ENCODE data around the gene INHBB. TPM values are rescaled to one million over a fixed set of nuclear protein-coding genes. Genes with fewer than 3 reads are reported as not detected.

Gene INHBB
- total RNA-seq, 2 experiments from 2014 or later: not detected

- peaks cover 35 to 56% of the 10 kb centered on the region in 2 experiments for H3K27me3 ChIP-seq (ENCODE audit: control insufficient read depth in 1 of 2, insufficient read depth in 2 of 2, low read length in 2 of 2)
- no peaks in the 10 kb centered on the region for H3K9me3 Mint-ChIP-seq
- H3K36me3 ChIP-seq (ENCODE audit: insufficient read depth, low read length): no peaks in the 10 kb centered on the region
- no peaks in the 10 kb centered on the region for H3K36me3 Mint-ChIP-seq (ENCODE audit: low read depth)
- intact Hi-C loops (cut with DNase I, micrococcal nuclease): loop anchor here in 1 of 2 experiments (5.0 kb wide), 1 partner anchor 335 kb away; no protein-coding TSS in a partner anchor
- no peak overlapping the region for H3K27ac Mint-ChIP-seq
- H3K27ac ChIP-seq (ENCODE audit: low read depth in 1 of 2, low read length in 2 of 2): no peak overlapping the region
- H3K4me1 Mint-ChIP-seq (ENCODE audit: low read depth): peaks cover 19% of the 10 kb centered on the region
- H3K27me3 Mint-ChIP-seq: peaks cover 61% of the 10 kb centered on the region
- H3K4me1 ChIP-seq (ENCODE audit: insufficient read depth, low read length): peaks cover 35% of the 10 kb centered on the region
- TF ChIP-seq CTCF (IDR thresholded peaks at IDR 0.05): no peak
- no peak for ATAC-seq (ENCODE audit: poor library complexity)
- peak overlapping the region; percentile 85 for H3K4me3 Mint-ChIP-seq
- ChIA-PET CTCF (interaction anchor here (0.6 kb wide), 1 partner anchor 1549 kb away, joined by 3 read pairs; no protein-coding TSS in a partner anchor), POLR2A (no interaction called here)
- DNase-seq: no peak
- peaks cover 0 to 11% of the 10 kb centered on the region in 2 experiments for H3K9me3 ChIP-seq (ENCODE audit: control insufficient read depth in 1 of 2, insufficient read depth in 1 of 2, low read length in 2 of 2)
- no peak overlapping the region for H3K4me3 ChIP-seq (ENCODE audit: low read length)
Observed at GRCh38 chr2:120347396-120348060, 1.6 kb downstream of the INHBB start.

- H3K36me3 Mint-ChIP-seq (ENCODE audit: low read depth): no peaks in the 10 kb centered on the region
- no peak for ATAC-seq (ENCODE audit: poor library complexity)
- no peak for DNase-seq
- Histone ChIP-seq H3K9me3 (ENCODE audit: control insufficient read depth in 1 of 2, insufficient read depth in 1 of 2, low read length in 2 of 2) (peaks cover 0 to 8% of the 10 kb centered on the region in 2 experiments), H3K27ac (ENCODE audit: low read depth in 1 of 2, low read length in 2 of 2) (no peak overlapping the region), H3K27me3 (ENCODE audit: control insufficient read depth in 1 of 2, insufficient read depth in 2 of 2, low read length in 2 of 2) (peaks cover 28 to 49% of the 10 kb centered on the region in 2 experiments), H3K4me1 (ENCODE audit: insufficient read depth, low read length) (peaks cover 30% of the 10 kb centered on the region), H3K36me3 (ENCODE audit: insufficient read depth, low read length) (no peaks in the 10 kb centered on the region), H3K4me3 (ENCODE audit: low read length) (no peak overlapping the region)
- no peaks in the 10 kb centered on the region for H3K9me3 Mint-ChIP-seq
- ChIA-PET POLR2A (no interaction called here), CTCF (interaction anchor here (0.7 kb wide), 1 partner anchor 711 kb away, joined by 3 read pairs; no protein-coding TSS in a partner anchor)
- H3K27ac Mint-ChIP-seq: no peak overlapping the region
- TF ChIP-seq CTCF (IDR thresholded peaks at IDR 0.05): no peak
- peak overlapping the region; percentile 69 for H3K4me3 Mint-ChIP-seq
- peaks cover 54% of the 10 kb centered on the region for H3K27me3 Mint-ChIP-seq
- intact Hi-C loops (cut with DNase I, micrococcal nuclease): loop anchor here in 1 of 2 experiments (5.0 kb wide), 1 partner anchor 334 kb away; no protein-coding TSS in a partner anchor
- peaks cover 13% of the 10 kb centered on the region for H3K4me1 Mint-ChIP-seq (ENCODE audit: low read depth)
Observed at GRCh38 chr2:120348134-120348736, 2.3 kb downstream of the INHBB start.

- ATAC-seq (ENCODE audit: poor library complexity): no peak
- peaks cover 48% of the 10 kb centered on the region for H3K27me3 Mint-ChIP-seq
- no peaks in the 10 kb centered on the region for H3K36me3 Mint-ChIP-seq (ENCODE audit: low read depth)
- Histone ChIP-seq H3K36me3 (ENCODE audit: insufficient read depth, low read length) (no peaks in the 10 kb centered on the region), H3K27ac (ENCODE audit: low read depth in 1 of 2, low read length in 2 of 2) (no peak overlapping the region), H3K9me3 (ENCODE audit: control insufficient read depth in 1 of 2, insufficient read depth in 1 of 2, low read length in 2 of 2) (peaks cover 0 to 8% of the 10 kb centered on the region in 2 experiments), H3K4me3 (ENCODE audit: low read length) (no peak overlapping the region), H3K27me3 (ENCODE audit: control insufficient read depth in 1 of 2, insufficient read depth in 2 of 2, low read length in 2 of 2) (peaks cover 22 to 42% of the 10 kb centered on the region in 2 experiments), H3K4me1 (ENCODE audit: insufficient read depth, low read length) (peaks cover 24% of the 10 kb centered on the region)
- POLR2A ChIA-PET: no interaction called here
- H3K9me3 Mint-ChIP-seq: no peaks in the 10 kb centered on the region
- no peak for TF ChIP-seq CTCF (IDR thresholded peaks at IDR 0.05)
- H3K4me3 Mint-ChIP-seq: peak overlapping the region; percentile 69
- H3K27ac Mint-ChIP-seq: no peak overlapping the region
- no peak for DNase-seq
- intact Hi-C loops (cut with DNase I, micrococcal nuclease): loop anchor here in 1 of 2 experiments (5.0 kb wide), 1 partner anchor 333 kb away; no protein-coding TSS in a partner anchor
- peaks cover 13% of the 10 kb centered on the region for H3K4me1 Mint-ChIP-seq (ENCODE audit: low read depth)
- CTCF ChIA-PET: interaction anchor here (0.7 kb wide), 1 partner anchor 711 kb away, joined by 3 read pairs; no protein-coding TSS in a partner anchor
Observed at GRCh38 chr2:120348737-120349439, 3.0 kb downstream of the INHBB start.
